H1 (cell line): ENCODE data around the gene WDR27. TPM values are rescaled to one million over a fixed set of nuclear protein-coding genes. Genes with fewer than 3 reads are reported as not detected.
A peak's percentile ranks its signal among the peaks of the same experiment; 100 is the strongest.

Source experiments
- CTCF ChIA-PET: fragments of 300-600 bp; sonication (Branson Sonifier 250); formaldehyde crosslinking; loops from one replicate; lab custom pipeline; 2021; ENCODE audit not compliant: partially characterized antibody; lab: Charles Lee
- POLR2A ChIA-PET: fragments of 300-600 bp; sonication (Branson Sonifier 250); formaldehyde crosslinking; loops from one replicate; lab custom pipeline; 2021; ENCODE audit warnings: inconsistent platforms; ENCODE audit not compliant: partially characterized antibody; lab: Charles Lee
- DNase-seq, 2 experiments: peaks; one replicate each; pipeline versions ENCODE4 v3.0.0 to v3.0.0-alpha.2; 2010 to 2022; ENCODE audit warnings: low spot score in 2 of 2, low read depth in 1 of 2, mixed read lengths in 1 of 2
- FAIRE-seq: peaks from 2 replicates; lab custom pipeline; 2011; peaks lifted over from hg19 to GRCh38; lab: Jason Lieb, UNC
- H2AFZ ChIP-seq: 2 replicates; pipeline ENCODE4 v1.8.1; 2012; ENCODE audit warnings: low read length, inconsistent platforms
- H2AK5ac ChIP-seq: 2 replicates; pipeline ENCODE4 v1.6.1; 2013; ENCODE audit warnings: low read depth, low read length
- H2BK120ac ChIP-seq: replicated peaks from 2 replicates; pipeline ENCODE3; 2013; ENCODE audit warnings: low read depth, low read length, inconsistent platforms
- H2BK12ac ChIP-seq: 2 replicates; pipeline ENCODE4 v1.6.1; 2013; ENCODE audit warnings: low read depth, low read length
- H2BK15ac ChIP-seq: 2 replicates; pipeline ENCODE4 v1.6.1; 2013; ENCODE audit warnings: low read length
- H2BK20ac ChIP-seq: 2 replicates; pipeline ENCODE4 v1.6.1; 2013; ENCODE audit warnings: low read length
- H2BK5ac ChIP-seq: 2 replicates; pipeline ENCODE4 v1.6.1; 2013; ENCODE audit warnings: low read depth, low read length
- H3K14ac ChIP-seq: 2 replicates; pipeline ENCODE4 v1.6.1; 2013; ENCODE audit warnings: inconsistent platforms; ENCODE audit not compliant: insufficient read length
- H3K18ac ChIP-seq: 2 replicates; pipeline ENCODE4 v1.6.1; 2013; ENCODE audit warnings: low read length; ENCODE audit errors: extremely low read depth
- H3K23ac ChIP-seq: 2 replicates; pipeline ENCODE4 v1.6.1; 2013; ENCODE audit warnings: inconsistent platforms; ENCODE audit not compliant: insufficient read length
- H3K23me2 ChIP-seq: 2 replicates; pipeline ENCODE4 v1.6.1; 2013; ENCODE audit warnings: low read depth, low read length
- H3K27ac ChIP-seq: 2 replicates; pipeline ENCODE4 v1.6.1; 2011; ENCODE audit warnings: low read depth, low read length, inconsistent platforms
- H3K27me3 ChIP-seq, 4 experiments: replicated peaks in 1 of 4; 1 replicate in 1 of 4; 2 replicates in 3 of 4; pipeline versions ENCODE4 v1.6.1 to v1.8.1; 2011 to 2013; ENCODE audit warnings: low read length in 3 of 4, mild to moderate bottlenecking in 3 of 4, inconsistent platforms in 2 of 4, mixed read lengths in 2 of 4, moderate library complexity in 1 of 4; ENCODE audit not compliant: control insufficient read depth in 3 of 4, insufficient read depth in 3 of 4; ENCODE audit errors: extremely low read depth in 1 of 4
- H3K36me3 ChIP-seq, 4 experiments: 2 replicates each; pipeline versions ENCODE4 v1.6.1 to v1.8.1; 2011 to 2013; ENCODE audit warnings: mild to moderate bottlenecking in 4 of 4, low read length in 3 of 4, moderate library complexity in 2 of 4, control low read depth in 1 of 4, inconsistent platforms in 1 of 4; ENCODE audit not compliant: insufficient read depth in 4 of 4, control insufficient read depth in 2 of 4
- H3K4ac ChIP-seq: replicated peaks from 2 replicates; pipeline ENCODE3; 2013; ENCODE audit warnings: low read length, low read depth, mixed read lengths, inconsistent platforms; ENCODE audit not compliant: insufficient read length
- H3K4me1 ChIP-seq, 4 experiments: replicated peaks in 1 of 4; 1 replicate in 1 of 4; 2 replicates in 3 of 4; pipeline versions ENCODE4 v1.6.1 to v1.8.1; 2011 to 2013; ENCODE audit warnings: low read length in 3 of 4, inconsistent platforms in 2 of 4, mixed read lengths in 1 of 4; ENCODE audit not compliant: insufficient read depth in 4 of 4, control insufficient read depth in 3 of 4
- H3K4me2 ChIP-seq, 2 experiments: 2 replicates each; pipeline versions ENCODE4 v1.6.1 to v1.8.1; 2011 to 2013; ENCODE audit warnings: low read depth in 2 of 2, low read length in 2 of 2, control low read depth in 1 of 2, inconsistent platforms in 1 of 2, mild to moderate bottlenecking in 1 of 2; ENCODE audit not compliant: insufficient read depth in 1 of 2
- H3K4me3 ChIP-seq, 4 experiments: fragments of 200-600, 300-600 bp in 1 of 4; sonication (generic), shearing (Covaris generic), sonication (Bioruptor Twin) in 1 of 4; 2 replicates each; pipeline versions ENCODE4 v1.5.1 to v1.8.1; 2011 to 2016; ENCODE audit warnings: low read length in 4 of 4, low read depth in 3 of 4, control low read depth in 2 of 4, inconsistent platforms in 2 of 4, mild to moderate bottlenecking in 2 of 4, mixed read lengths in 1 of 4, moderate library complexity in 1 of 4; ENCODE audit not compliant: insufficient read depth in 2 of 4; ENCODE audit errors: extremely low read depth in 1 of 4
- H3K56ac ChIP-seq: replicated peaks from 2 replicates; pipeline ENCODE3; 2013; ENCODE audit warnings: low read depth, mild to moderate bottlenecking, mixed read lengths, low read length, inconsistent platforms; ENCODE audit not compliant: insufficient read length
- H3K79me1 ChIP-seq: 2 replicates; pipeline ENCODE4 v1.6.1; 2013; ENCODE audit warnings: low read depth, low read length, control low read depth
- H3K79me2 ChIP-seq, 2 experiments: 2 replicates each; pipeline versions ENCODE4 v1.6.1 to v1.8.1; 2012 to 2013; ENCODE audit warnings: low read length in 2 of 2, mild to moderate bottlenecking in 2 of 2, inconsistent platforms in 1 of 2; ENCODE audit not compliant: insufficient read depth in 2 of 2, control insufficient read depth in 1 of 2
- H3K9ac ChIP-seq, 4 experiments: replicated peaks in 1 of 4; 1 replicate in 1 of 4; 2 replicates in 3 of 4; pipeline versions ENCODE4 v1.6.1 to v1.8.1; 2011 to 2013; ENCODE audit warnings: low read depth in 3 of 4, low read length in 3 of 4, control low read depth in 2 of 4, mild to moderate bottlenecking in 2 of 4, moderate library complexity in 2 of 4, inconsistent platforms in 1 of 4; ENCODE audit errors: extremely low read depth in 1 of 4
- H3K9me3 ChIP-seq, 2 experiments: 2 replicates each; pipeline versions ENCODE4 v1.6.1 to v1.8.1; 2012 to 2013; ENCODE audit warnings: mild to moderate bottlenecking in 2 of 2, moderate library complexity in 2 of 2, control low read depth in 1 of 2, inconsistent platforms in 1 of 2, low read depth in 1 of 2, low read length in 1 of 2, mixed read lengths in 1 of 2; ENCODE audit not compliant: insufficient read depth in 2 of 2
- H4K20me1 ChIP-seq, 2 experiments: replicated peaks in 1 of 2; 2 replicates each; pipeline versions ENCODE3 to v1.8.1; 2011 to 2013; ENCODE audit warnings: inconsistent platforms in 2 of 2, low read length in 2 of 2, mild to moderate bottlenecking in 1 of 2; ENCODE audit not compliant: insufficient read depth in 2 of 2, control insufficient read depth in 1 of 2
- H4K5ac ChIP-seq: 2 replicates; pipeline ENCODE4 v1.6.1; 2013; ENCODE audit warnings: low read length, low read depth, mixed read lengths, inconsistent platforms; ENCODE audit not compliant: insufficient read length
- H4K8ac ChIP-seq: 2 replicates; pipeline ENCODE4 v1.8.0; 2013; ENCODE audit warnings: mild to moderate bottlenecking, moderate library complexity, low read length, inconsistent platforms; ENCODE audit not compliant: insufficient read depth; ENCODE audit errors: extremely low read depth
- H4K91ac ChIP-seq: replicated peaks from 2 replicates; pipeline ENCODE3; 2013; ENCODE audit warnings: low read length, mixed read lengths, inconsistent platforms; ENCODE audit not compliant: insufficient read length
- RBBP5 ChIP-seq: IDR thresholded peaks from 2 replicates; pipeline ENCODE4 v1.7.1; 2012; ENCODE audit warnings: low read depth, mild to moderate bottlenecking, inconsistent platforms, low read length, moderate library complexity, borderline replicate concordance
- WGBS, 2 experiments: shearing (Covaris generic) in 1 of 2; methylation state at CpG; one replicate each; pipeline versions ENCODE4 v1.1.6 to v1.1.7; 2013 to 2015; ENCODE audit warnings: low lambda C conversion rate in 2 of 2, mixed read lengths in 2 of 2, inconsistent platforms in 1 of 2, low coverage in 1 of 2, missing lambda C conversion rate in 1 of 2; ENCODE audit not compliant: insufficient replicate concordance in 2 of 2, insufficient coverage in 1 of 2, insufficient read length in 1 of 2; ENCODE audit errors: extremely low coverage in 1 of 2, missing lambda C conversion rate in 1 of 2; 5-methylcytosine and 5-hydroxymethylcytosine counted together
- polyA plus RNA-seq, 7 experiments: library from polyadenylated mRNA; depleted of rRNA in 3 of 7; stranded (reverse) in 5 of 7; unstranded in 2 of 7; fragments of >200 nt in 5 of 7; fragments of 200-250 nt in 2 of 7; gene quantifications; 1 replicate in 5 of 7; 2 replicates in 1 of 7; 4 replicates in 1 of 7; pipeline versions ENCODE4 v1.2.1 to v1.2.3, GENCODE V29; 2011 to 2013; ENCODE audit warnings: missing spikeins in 2 of 7, mixed read lengths in 2 of 7
- total RNA-seq: library from RNA; stranded (reverse); fragmentation: NEBNext Ultra II Directional; extraction: Animal tissue kit (Norgen Biotek cat#: 25700); gene quantifications from 2 replicates; pipeline ENCODE4 v1.2.1, GENCODE V29; 2021

The WDR27 gene
- total and polyA plus RNA-seq, 2 of the 8 experiments (the other 6 are each of a cell fraction or from before 2014, with no cell fraction given), result 53.6 to 68.6 TPM

DNA sequence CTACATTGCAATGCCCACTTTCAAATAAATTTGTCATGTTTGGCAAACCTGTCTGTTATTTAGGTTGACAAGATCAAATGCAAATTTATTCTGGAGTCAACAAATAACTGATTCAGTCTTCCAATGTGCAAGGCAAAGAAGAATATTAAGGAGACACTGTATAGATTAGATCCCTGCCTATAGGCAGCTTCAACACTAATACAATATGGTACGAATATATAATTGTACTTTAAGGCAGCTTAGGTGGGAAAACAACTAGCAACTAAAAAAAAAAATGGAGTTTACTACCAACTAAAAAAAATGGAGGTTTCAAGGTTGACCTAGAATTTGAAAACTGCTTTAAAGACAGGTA, 24.2 kb upstream of the WDR27 start:
- Histone ChIP-seq H3K9ac (no peak overlapping the region), H2BK12ac (no peak overlapping the region), H3K4ac (no peak overlapping the region), H3K9me3 (no peaks in the 10 kb centered on the region), H4K8ac (no peak overlapping the region), H2BK20ac (no peak overlapping the region), H3K23ac (no peak overlapping the region), H4K91ac (no peak overlapping the region), H3K79me2 (peaks cover 0 to 23% of the 10 kb centered on the region in 2 experiments; a peak in 2 of 4 replicates), H4K20me1 (peaks cover 1 to 10% of the 10 kb centered on the region in 2 experiments), H3K18ac (no peak overlapping the region), H2BK120ac (no peak overlapping the region), H4K5ac (no peak overlapping the region), H2AK5ac (no peak overlapping the region), H3K56ac (no peak overlapping the region), H3K23me2 (peaks cover 15% of the 10 kb centered on the region), H2BK15ac (no peak overlapping the region), H3K4me2 (peak overlapping the region; percentile 80 to 97; a peak in 3 of 4 replicates), H3K14ac (no peak overlapping the region), H3K27ac (no peak overlapping the region), H3K36me3 (no peaks in the 10 kb centered on the region), H3K27me3 (peaks cover 0 to 2% (median under 1%) of the 10 kb centered on the region in 4 experiments; a peak in 1 of 7 replicates), H2BK5ac (no peak overlapping the region), H3K79me1 (peaks cover 3% of the 10 kb centered on the region; the same call in 1 of the 2 replicates), H3K4me3 (peak overlapping the region in 2 of 4 experiments; percentile 68 to 87; a peak in 3 of 8 replicates), H3K4me1 (peaks cover 0 to 9% (median 4%) of the 10 kb centered on the region in 4 experiments; a peak in 5 of 7 replicates), H2AFZ (no peak overlapping the region)
- CTCF ChIA-PET, result no interaction called here
- POLR2A ChIA-PET, result interaction anchor here (1.3 to 5.9 kb wide), 4 partner anchors 9 to 25 kb away, joined by 4 to 58 read pairs (median 13); partner anchors contain the start of genes C6orf120, DYNLT2, ERMARD and WDR27
- TF ChIP-seq RBBP5, result no peak
- DNase-seq (no peak), FAIRE-seq (no peak)
- WGBS, 2 experiments, result 93% methylated on average over 1 of the region's 1 CpG; no CpG with 5 or more reads in 1 of the 2 experiments
